HL-60/S4 (cell line): ENCODE data around the gene CCDC197.

Experiments used
- in situ Hi-C: fragments of 300-500 bp; cut with MboI; formaldehyde crosslinking; loops from 2 replicates; pipeline ENCODE4 v1.14.3; 2022; ENCODE audit warnings: low sequenced_read_pairs

The CCDC197 gene

GRCh38 chr14:93960108-93960475, 37.0 kb upstream of the CCDC197 start:
- in situ Hi-C loops, result loop anchor here (25.0 kb wide), 1 partner anchor 1552 kb away; the partner anchor contains the start of gene SYNE3

- in situ Hi-C loops, result loop anchor here (25.0 kb wide), 1 partner anchor 1551 kb away; the partner anchor contains the start of gene SYNE3
Observed at GRCh38 chr14:93960774-93961438, 36.2 kb upstream of the CCDC197 start.

GRCh38 chr14:93961620-93962019, 35.5 kb upstream of the CCDC197 start:
- in situ Hi-C loops, result loop anchor here (25.0 kb wide), 1 partner anchor 1551 kb away; the partner anchor contains the start of gene SYNE3

- in situ Hi-C loops, result loop anchor here (25.0 kb wide), 1 partner anchor 1549 kb away; the partner anchor contains the start of gene SYNE3
Observed at GRCh38 chr14:93962701-93963601, 34.1 kb upstream of the CCDC197 start.

- in situ Hi-C loops, result loop anchor here (25.0 kb wide), 1 partner anchor 1549 kb away; the partner anchor contains the start of gene SYNE3
Observed at GRCh38 chr14:93963692-93964091, 33.4 kb upstream of the CCDC197 start.

- in situ Hi-C loops, result loop anchor here (25.0 kb wide), 1 partner anchor 1548 kb away; the partner anchor contains the start of gene SYNE3
Observed at GRCh38 chr14:93964281-93964680, 32.8 kb upstream of the CCDC197 start.

- in situ Hi-C loops, result loop anchor here (25.0 kb wide), 1 partner anchor 1547 kb away; the partner anchor contains the start of gene SYNE3
Observed at GRCh38 chr14:93964820-93965286, 32.2 kb upstream of the CCDC197 start.

- in situ Hi-C loops, result loop anchor here (25.0 kb wide), 1 partner anchor 1547 kb away; the partner anchor contains the start of gene SYNE3
Observed at GRCh38 chr14:93965287-93965821, 31.7 kb upstream of the CCDC197 start.

GRCh38 chr14:93965946-93966474, 31.1 kb upstream of the CCDC197 start:
- in situ Hi-C loops, result loop anchor here (25.0 kb wide), 1 partner anchor 1546 kb away; the partner anchor contains the start of gene SYNE3

GRCh38 chr14:93967637-93968250, 29.4 kb upstream of the CCDC197 start:
- in situ Hi-C loops, result loop anchor here (25.0 kb wide), 1 partner anchor 1545 kb away; the partner anchor contains the start of gene SYNE3

- in situ Hi-C loops, result loop anchor here (25.0 kb wide), 1 partner anchor 1543 kb away; the partner anchor contains the start of gene SYNE3
Observed at GRCh38 chr14:93969082-93969828, 27.8 kb upstream of the CCDC197 start.

- in situ Hi-C loops, result loop anchor here (25.0 kb wide), 1 partner anchor 1542 kb away; the partner anchor contains the start of gene SYNE3
Observed at GRCh38 chr14:93970585-93970964, 26.5 kb upstream of the CCDC197 start.

- in situ Hi-C loops, result loop anchor here (25.0 kb wide), 1 partner anchor 1541 kb away; the partner anchor contains the start of gene SYNE3
Observed at GRCh38 chr14:93970965-93971634, 26.0 kb upstream of the CCDC197 start.

- in situ Hi-C loops, result loop anchor here (25.0 kb wide), 1 partner anchor 1541 kb away; the partner anchor contains the start of gene SYNE3
Observed at GRCh38 chr14:93971635-93972027, 25.5 kb upstream of the CCDC197 start.

- in situ Hi-C loops, result loop anchor here (25.0 kb wide), 1 partner anchor 1540 kb away; the partner anchor contains the start of gene SYNE3
Observed at GRCh38 chr14:93972618-93973205, 24.4 kb upstream of the CCDC197 start.

- in situ Hi-C loops, result loop anchor here (25.0 kb wide), 1 partner anchor 1539 kb away; the partner anchor contains the start of gene SYNE3
Observed at GRCh38 chr14:93973607-93974006, 23.5 kb upstream of the CCDC197 start.

- in situ Hi-C loops, result loop anchor here (25.0 kb wide), 1 partner anchor 1538 kb away; the partner anchor contains the start of gene SYNE3
Observed at GRCh38 chr14:93974299-93974698, 22.8 kb upstream of the CCDC197 start.

- in situ Hi-C loops, result loop anchor here (25.0 kb wide), 1 partner anchor 1537 kb away; the partner anchor contains the start of gene SYNE3
Observed at GRCh38 chr14:93974833-93975232, 22.3 kb upstream of the CCDC197 start.
